ENCODE results near the gene PUSL1.

Gene PUSL1

GRCh38 chr1:1305300-1306069 lies 2.9 kb upstream of the PUSL1 start (continued):
- TF ChIP-seq ZBTB10 (tag by site-specific recombination; IDR thresholded peaks at IDR 0.05) (peak; percentile 82), KLF7 (tag by site-specific recombination; IDR thresholded peaks at IDR 0.05; ENCODE audit: borderline replicate concordance) (no peak), ZNF561 (tag by site-specific recombination; IDR thresholded peaks at IDR 0.05; ENCODE audit: borderline replicate concordance) (0 out of 2 replicates have a peak, but pooled peaks have one; percentile 28)

GRCh38 chr1:1306070-1306660 lies 2.2 kb upstream of the PUSL1 start:
- H3K4me3 ChIP-seq (ENCODE audit: low read depth, low read length) = peak overlapping the region; percentile 63; the same call in 1 of the 2 replicates
- POLR2A ChIA-PET = interaction anchor here (1.3 kb wide), 1 partner anchor 12 kb away, joined by 4 read pairs; no protein-coding TSS in a partner anchor
- CTCF ChIA-PET = no interaction called here

GRCh38 chr1:1306661-1307260 lies 1.6 kb upstream of the PUSL1 start:
- ChIA-PET CTCF (no interaction called here), POLR2A (interaction anchor here (1.3 kb wide), 1 partner anchor 12 kb away, joined by 4 read pairs; no protein-coding TSS in a partner anchor)
- peak overlapping the region; percentile 75; the same call in 1 of the 2 replicates for H3K27ac ChIP-seq (ENCODE audit: extremely low read depth, low read depth, low read length)
- no peaks in the 10 kb centered on the region for H3K9me3 ChIP-seq (ENCODE audit: control insufficient read depth, insufficient read depth, low read depth, low read length)
- peak overlapping the region; percentile 63 for H3K4me3 ChIP-seq (ENCODE audit: low read depth, low read length)
- peaks cover 20% of the 10 kb centered on the region for H3K4me1 ChIP-seq (ENCODE audit: control insufficient read depth, insufficient read depth, low read length)
- peaks cover 0 to 34% of the 10 kb centered on the region in 2 experiments; a peak in 1 of 3 replicates for H3K36me3 ChIP-seq (ENCODE audit: control insufficient read depth in 2 of 2, insufficient read depth in 1 of 2, low read length in 2 of 2)
- TF ChIP-seq ZNF362 (tag by site-specific recombination; IDR thresholded peaks at IDR 0.05) (no peak), EGR2 (tag by site-specific recombination; IDR thresholded peaks at IDR 0.05; ENCODE audit: low read depth) (no peak), ZSCAN4 (tag by site-specific recombination; IDR thresholded peaks at IDR 0.05) (peak; percentile 67; the same call in 1 of the 2 replicates), ZNF2 (tag by site-specific recombination; IDR thresholded peaks at IDR 0.05) (0 out of 2 replicates have a peak, but pooled peaks have one; percentile 12), ZBTB48 (tag by site-specific recombination; IDR thresholded peaks at IDR 0.05) (peak; percentile 49; the same call in 1 of the 2 replicates), ZXDB (tag by site-specific recombination; IDR thresholded peaks at IDR 0.05) (0 out of 2 replicates have a peak, but pooled peaks have one; percentile 23), PRDM1 (tag by site-specific recombination; IDR thresholded peaks at IDR 0.05) (no peak)

More at GRCh38 chr1:1306070-1306660, 2.2 kb upstream of the PUSL1 start:
- TF ChIP-seq ZBTB6 (tag by site-specific recombination; IDR thresholded peaks at IDR 0.05) (peak; percentile 23; the same call in 1 of the 2 replicates), ZBTB21 (tag by site-specific recombination; IDR thresholded peaks at IDR 0.05) (no peak), EGR2 (tag by site-specific recombination; IDR thresholded peaks at IDR 0.05; ENCODE audit: low read depth) (peak; percentile 46; the same call in 1 of the 2 replicates), ZNF324 (tag by site-specific recombination; IDR thresholded peaks at IDR 0.05) (no peak), ZNF514 (tag by site-specific recombination; IDR thresholded peaks at IDR 0.05) (no peak), CTCF (tag by site-specific recombination; IDR thresholded peaks at IDR 0.05) (peak; percentile 18; the same call in 1 of the 2 replicates), ZNF423 (tag by site-specific recombination; IDR thresholded peaks at IDR 0.05) (peak; percentile 45; the same call in 1 of the 2 replicates), GLIS2 (tag by site-specific recombination; IDR thresholded peaks at IDR 0.05) (peak; percentile 48), ZSCAN30 (tag by site-specific recombination; IDR thresholded peaks at IDR 0.05) (0 out of 2 replicates have a peak, but pooled peaks have one; percentile 12), ZNF777 (tag by site-specific recombination; IDR thresholded peaks at IDR 0.05; ENCODE audit: borderline replicate concordance) (no peak), IKZF3 (tag by site-specific recombination; IDR thresholded peaks at IDR 0.05) (peak; percentile 50; the same call in 1 of the 2 replicates)
- Histone ChIP-seq H3K4me1 (ENCODE audit: control insufficient read depth, insufficient read depth, low read length) (peaks cover 20% of the 10 kb centered on the region), H3K9me3 (ENCODE audit: control insufficient read depth, insufficient read depth, low read depth, low read length) (no peaks in the 10 kb centered on the region), H3K27ac (ENCODE audit: extremely low read depth, low read depth, low read length) (peak overlapping the region; percentile 43; the same call in 1 of the 2 replicates), H3K36me3 (ENCODE audit: control insufficient read depth in 2 of 2, insufficient read depth in 1 of 2, low read length in 2 of 2) (peaks cover 0 to 28% of the 10 kb centered on the region in 2 experiments; a peak in 2 of 3 replicates)

Data from HEK293 (cell line).